Putamen (tissue), 1 donor: Measurements from ENCODE around the gene WDR35.
"Not testable (repeated sequence)": the region's sequence is repeated elsewhere in the genome, so short reads cannot be mapped to it uniquely, and the experiment has no call there.

Source experiments
- DNase-seq: peaks from one replicate; pipeline ENCODE4 v3.0.0-alpha.2; 2016; ENCODE audit warnings: low spot score

Gene WDR35

GRCh38 chr2:19893520-19894133 is 96.3 kb downstream of the WDR35 start:
- no peak for DNase-seq

DNA sequence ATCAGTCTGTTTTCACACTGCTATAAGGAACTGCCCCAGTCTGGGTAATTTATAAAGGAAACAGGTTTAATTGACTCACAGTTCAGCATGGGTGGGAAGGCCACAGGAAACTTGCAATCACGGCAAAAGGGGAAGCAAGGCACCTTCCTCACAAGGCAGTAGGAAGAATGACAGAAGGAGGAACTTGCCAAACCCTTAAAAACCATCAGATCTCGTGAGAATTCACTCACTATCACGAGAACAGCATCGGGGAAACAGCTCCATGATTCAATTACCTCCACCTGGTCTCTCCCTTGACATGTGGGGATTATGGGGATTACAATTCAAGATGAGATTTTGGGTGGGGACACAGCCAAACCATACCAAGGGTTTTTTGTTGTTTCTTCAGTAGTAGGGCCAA is 97.9 kb downstream of the WDR35 start:
- DNase-seq, result not testable (repeated sequence)

DNA sequence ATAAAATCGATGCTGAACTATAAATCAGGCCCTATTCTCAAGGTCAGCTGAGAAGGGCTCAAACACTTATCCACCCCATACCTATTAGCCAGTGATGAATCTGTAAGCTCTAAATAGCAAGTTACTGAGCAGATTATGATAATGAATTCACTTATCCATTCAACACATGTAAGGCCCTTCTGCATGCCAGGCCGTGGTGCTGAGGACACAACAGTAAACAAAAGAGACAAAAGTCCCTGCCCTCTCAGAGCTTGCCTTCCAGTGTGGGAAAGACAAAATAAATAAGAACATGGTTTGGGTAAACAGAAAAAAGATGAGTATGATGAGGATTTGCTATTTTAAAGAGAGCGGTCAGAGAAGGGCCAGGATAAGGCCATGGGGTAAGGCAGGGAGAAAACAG is 99.8 kb downstream of the WDR35 start:
- DNase-seq, result no peak

- DNase-seq, result no peak
Observed at GRCh38 chr2:19888831-19889230, 101.1 kb downstream of the WDR35 start.

- no peak for DNase-seq
Observed at GRCh38 chr2:19887510-19887909, 102.4 kb downstream of the WDR35 start.

GRCh38 chr2:19886261-19886660 is 103.6 kb downstream of the WDR35 start:
- DNase-seq, result no peak

DNA sequence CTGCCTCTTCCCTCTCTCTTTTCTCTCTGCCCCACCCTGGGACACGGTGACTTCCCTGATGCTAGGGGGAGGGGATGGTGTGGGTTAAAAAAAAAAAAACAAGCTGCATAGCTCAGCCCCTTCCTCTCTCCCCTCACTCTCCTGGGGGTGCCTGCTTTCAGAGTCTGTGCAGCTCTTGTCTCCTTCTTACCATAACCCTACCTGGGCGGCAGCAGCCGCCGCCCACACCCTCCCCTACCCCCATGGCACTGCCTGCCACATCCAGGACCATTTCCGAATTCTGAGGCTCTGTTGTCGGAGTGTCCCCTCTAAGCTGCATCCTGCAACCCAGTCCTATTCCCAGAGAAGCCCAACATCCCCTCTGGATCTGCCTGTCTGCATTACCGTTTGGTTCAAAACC is 104.1 kb downstream of the WDR35 start:
- no peak for DNase-seq

GRCh38 chr2:19883971-19884720 is 105.8 kb downstream of the WDR35 start:
- no peak for DNase-seq

- no peak for DNase-seq
Observed at GRCh38 chr2:19883486-19883885, 106.4 kb downstream of the WDR35 start.

GRCh38 chr2:19882286-19882685 is 107.6 kb downstream of the WDR35 start:
- DNase-seq, result no peak

GRCh38 chr2:19881908-19882265 is 108.0 kb downstream of the WDR35 start:
- no peak for DNase-seq

DNA sequence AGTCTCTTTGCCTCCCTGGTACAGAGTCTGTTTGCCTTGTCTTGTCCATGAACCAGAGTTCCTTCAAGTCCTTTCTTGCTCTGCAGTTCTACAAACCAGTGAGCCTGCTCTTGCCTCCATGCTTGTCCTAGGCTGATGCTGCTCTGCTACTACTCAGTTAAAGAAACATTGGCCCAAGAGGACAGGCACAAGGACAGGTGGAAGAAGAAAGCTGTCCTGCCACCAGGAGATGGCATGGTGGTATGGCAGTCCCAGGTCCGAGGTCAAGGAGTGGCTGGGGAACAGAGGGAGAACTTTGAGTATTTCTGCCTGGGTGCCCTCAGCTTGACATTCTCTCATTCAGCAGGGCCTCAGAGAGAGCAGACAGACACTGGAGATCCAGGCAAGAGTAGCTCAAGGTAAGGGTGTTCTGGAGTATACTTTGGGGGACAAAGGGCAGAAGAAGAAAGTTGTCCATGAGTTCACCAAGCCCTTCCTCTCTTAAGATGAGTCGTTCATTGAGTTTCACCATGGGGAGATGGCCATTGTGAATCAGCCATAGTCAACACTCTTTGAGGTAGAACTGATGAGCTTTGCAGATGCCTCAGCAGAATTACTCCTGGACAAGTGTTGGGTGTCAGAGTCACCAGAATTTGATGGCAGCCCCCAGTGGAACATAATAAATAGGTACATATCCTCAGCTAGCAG is 108.5 kb downstream of the WDR35 start:
- DNase-seq, result no peak

DNA sequence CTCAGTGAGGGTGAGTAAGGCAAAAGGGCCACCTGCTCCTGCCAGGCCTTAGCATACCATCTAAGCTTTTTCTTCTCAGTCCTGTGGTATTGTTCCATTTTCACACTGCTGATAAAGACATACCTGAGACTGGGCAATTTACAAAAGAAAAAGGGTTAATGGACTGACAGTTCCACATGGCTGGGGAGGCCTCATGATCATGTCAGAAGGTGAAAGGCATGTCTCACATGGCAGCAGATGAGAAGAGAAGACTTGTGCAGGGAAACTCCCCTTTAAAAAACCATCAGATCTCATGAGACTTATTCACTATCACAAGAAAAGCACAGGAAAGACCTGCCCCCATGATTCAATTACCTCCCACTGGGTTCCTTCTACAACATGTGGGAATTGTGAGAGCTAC is 109.7 kb downstream of the WDR35 start:
- not testable (repeated sequence) for DNase-seq

GRCh38 chr2:19879120-19879519 is 110.8 kb downstream of the WDR35 start:
- DNase-seq, result no peak

DNA sequence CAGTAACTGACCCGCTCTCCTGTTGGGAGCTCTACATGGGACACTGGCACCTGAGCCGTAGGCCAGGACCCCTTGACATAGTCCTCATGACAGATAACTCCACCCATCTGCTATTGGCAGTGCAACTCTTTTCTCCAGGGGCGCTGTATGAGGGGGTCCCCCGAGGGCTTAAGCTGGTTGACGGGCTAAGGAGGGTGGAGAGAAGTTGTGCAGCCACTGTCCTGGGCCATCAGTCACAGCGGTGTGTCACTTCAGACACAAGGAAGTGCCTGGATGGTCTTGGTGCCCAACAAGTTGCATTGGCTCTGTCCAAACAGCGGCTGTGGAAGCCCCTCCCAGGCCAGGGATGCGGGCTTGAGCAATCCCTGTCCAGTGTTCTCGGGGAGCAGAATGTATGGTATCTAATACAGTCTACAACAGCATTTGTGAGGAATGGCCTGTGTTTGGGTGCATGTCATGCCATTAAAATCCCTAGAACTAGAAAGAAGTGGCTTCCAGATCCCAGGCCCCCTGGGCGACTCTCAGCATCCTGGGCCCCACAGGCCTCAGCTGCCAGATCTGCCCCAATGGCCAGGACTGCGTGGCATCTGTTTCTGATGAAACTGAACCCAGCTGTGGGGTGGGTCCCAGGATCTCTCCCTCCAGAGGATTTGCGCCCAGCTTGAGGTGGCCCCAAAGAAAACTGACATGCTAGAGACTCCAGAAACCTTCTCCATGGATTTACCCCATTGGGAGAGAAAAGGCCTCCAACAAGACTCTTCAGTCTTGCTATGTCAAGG is 111.4 kb downstream of the WDR35 start:
- DNase-seq, result no peak

- no peak for DNase-seq
Observed at GRCh38 chr2:19876751-19877150, 113.2 kb downstream of the WDR35 start.

DNA sequence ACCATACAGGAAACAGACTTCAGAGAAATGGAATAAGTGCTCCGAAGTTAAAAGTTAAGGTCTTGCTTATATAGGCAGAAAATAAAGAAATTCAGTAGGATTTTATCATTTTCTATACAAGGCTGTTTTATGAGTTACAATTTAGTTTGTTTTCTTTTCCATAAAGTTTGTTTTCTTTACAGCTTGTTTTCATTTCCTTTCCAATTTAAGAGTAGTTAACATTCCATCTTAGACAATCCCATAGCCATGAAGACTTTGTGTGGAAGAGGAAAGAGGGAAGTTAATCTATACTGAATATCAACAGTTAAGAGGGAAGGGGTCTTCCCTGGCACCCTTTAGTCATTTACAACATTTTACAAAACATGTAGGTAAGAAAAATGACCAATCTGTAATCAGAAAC is 114.6 kb downstream of the WDR35 start:
- no peak for DNase-seq

- no peak for DNase-seq
Observed at GRCh38 chr2:19874726-19875125, 115.2 kb downstream of the WDR35 start.

GRCh38 chr2:19873014-19873413 is 116.9 kb downstream of the WDR35 start:
- no peak for DNase-seq

- DNase-seq, result no peak
Observed at GRCh38 chr2:19872302-19872701, 117.6 kb downstream of the WDR35 start.

DNA sequence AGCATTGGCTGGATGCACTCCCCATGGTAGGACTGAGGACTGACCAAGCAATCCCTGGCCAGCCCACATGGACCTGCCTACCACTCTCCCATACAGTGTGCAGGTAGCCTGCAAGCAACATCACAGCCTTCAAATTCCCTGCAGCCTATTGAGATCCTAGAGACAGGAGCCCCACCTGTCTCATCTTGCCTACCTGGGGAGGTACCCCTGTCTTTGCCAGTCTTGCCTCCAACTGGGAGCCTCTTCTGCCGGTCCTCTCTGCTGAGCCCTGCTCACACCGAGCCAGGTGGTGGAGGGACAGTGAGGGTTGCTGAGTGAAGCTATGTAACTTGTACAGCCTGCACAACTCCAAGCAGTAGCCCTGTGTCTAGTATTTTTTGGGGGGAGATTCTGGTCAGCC is 118.1 kb downstream of the WDR35 start:
- DNase-seq, result no peak

DNA sequence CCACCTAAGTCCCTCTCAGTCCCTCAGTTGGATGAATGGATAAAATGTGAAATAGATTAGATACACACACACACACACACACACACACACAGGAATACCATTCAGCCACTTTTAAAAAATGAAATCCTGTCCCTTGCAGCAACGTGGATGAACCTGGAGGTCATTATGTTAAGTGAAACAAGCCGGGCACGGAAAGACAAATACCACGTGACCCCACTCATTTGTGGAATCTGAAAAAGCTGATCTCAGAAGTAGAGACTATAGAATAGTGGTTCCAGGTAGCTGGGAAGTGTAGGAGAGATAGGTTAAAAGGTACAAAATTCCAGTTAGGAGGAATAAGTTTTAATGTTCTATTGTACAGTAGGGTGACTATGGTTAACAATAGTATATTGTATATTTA is 119.1 kb downstream of the WDR35 start:
- DNase-seq, result no peak
